Urothelium cell line (cell line): ENCODE data around the gene EXOC4.

Experiments used
- DNase-seq: peaks from one replicate; pipeline ENCODE4 v3.0.0; 2011; ENCODE audit warnings: low spot score, mixed read lengths
- FAIRE-seq: peaks from 2 replicates; lab custom pipeline; 2011; peaks lifted over from hg19 to GRCh38; lab: Jason Lieb, UNC

The EXOC4 gene

DNA sequence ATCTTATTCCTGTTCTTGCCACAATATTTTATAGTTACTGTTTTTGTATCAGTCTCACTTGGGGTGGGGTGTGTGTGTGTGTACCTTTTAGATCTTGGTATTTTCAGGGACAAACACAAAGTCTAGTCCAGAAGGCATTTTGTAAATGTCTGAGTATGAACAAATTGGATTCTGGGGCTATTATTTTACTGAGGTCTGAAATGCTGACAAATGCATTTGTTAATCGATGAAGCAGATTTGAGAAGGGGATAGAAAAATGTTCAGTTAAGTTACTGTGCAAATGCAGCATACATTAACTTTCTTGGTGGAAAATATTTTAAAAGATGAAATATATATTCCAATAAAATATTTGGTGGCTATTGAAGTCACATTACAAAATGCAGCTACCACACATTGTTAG, 267.4 kb downstream of the EXOC4 start:
- no peak for FAIRE-seq
- DNase-seq = no peak

DNA sequence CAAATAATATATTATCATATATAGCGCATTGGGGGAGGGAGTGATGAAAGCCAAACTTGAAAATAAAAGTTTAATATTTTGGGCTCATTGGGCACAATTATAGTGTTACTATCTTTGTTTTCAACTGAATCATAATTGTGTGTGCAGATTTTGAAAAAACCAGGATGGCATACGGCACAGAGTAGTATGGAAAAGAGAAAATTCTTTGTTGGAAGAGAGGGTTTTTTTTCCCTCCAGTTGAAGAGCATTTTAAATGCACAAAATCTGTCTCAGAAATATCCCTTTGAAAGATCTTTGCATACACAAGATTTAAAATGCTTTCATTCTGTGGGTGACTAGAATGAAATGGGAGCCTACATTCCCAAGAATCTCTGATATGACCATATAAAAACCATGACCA, 269.6 kb downstream of the EXOC4 start:
- DNase-seq (no peak), FAIRE-seq (no peak)

DNA sequence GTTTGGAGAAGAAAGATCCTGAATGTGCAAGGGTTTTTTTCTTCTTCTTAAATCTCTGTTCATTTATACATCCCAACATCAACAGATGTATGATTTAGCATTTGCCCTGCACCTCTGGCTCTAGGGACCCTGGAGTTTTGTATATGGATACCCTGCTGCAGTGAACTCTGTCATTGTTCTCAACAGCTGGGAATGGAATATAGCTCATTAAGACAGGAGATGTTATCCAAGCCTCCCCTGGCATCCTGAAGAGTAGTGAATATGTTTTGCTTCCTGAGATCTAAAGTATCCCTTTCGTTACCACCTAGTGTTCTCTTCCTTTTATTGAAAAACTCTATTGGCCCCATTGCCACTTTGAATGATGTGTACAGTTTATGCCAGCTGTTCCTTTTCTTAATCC, 275.9 kb downstream of the EXOC4 start:
- FAIRE-seq = no peak

DNA sequence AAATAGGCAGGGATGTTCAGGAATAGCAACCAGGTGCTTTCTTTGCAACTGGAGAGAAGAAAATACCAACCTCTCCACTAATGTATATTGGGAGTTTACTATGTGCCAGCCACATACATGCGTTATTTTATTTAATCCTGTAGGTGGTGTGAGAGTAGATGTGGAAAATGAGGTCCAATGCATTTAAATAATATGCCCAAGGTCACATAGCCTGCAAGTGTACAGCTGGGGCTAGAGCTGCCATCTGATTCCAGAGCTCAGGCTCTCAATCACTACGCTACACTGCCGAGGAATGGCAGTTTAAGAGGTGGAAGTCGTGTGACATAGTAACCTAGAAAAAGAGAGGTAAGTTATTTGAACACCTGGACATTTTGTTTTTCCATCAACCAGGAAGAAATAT, 277.0 kb downstream of the EXOC4 start:
- no peak for DNase-seq
- FAIRE-seq = no peak

More for the DNA sequence above, 275.9 kb downstream of the EXOC4 start:
- no peak for DNase-seq

DNA sequence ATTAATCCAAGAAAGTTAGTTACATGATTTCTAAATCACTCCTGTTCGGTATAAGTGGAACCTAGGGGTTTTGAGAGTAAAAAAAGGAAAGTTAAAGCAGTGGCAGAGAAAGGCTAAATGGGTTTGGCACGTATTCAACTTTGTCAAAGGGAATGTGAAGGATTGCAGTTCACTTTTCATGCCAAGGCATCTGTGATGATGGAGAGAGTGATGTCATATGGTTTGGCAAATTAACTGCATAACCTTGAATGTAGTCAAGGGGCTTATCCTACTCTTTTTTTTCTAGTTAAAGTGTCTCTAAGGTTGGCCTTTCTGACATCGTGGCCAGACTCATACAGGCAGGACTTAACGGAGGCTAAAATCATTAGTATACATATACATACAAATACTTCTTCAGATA, 277.8 kb downstream of the EXOC4 start:
- DNase-seq = peak; percentile 4
- no peak for FAIRE-seq

GRCh38 chr7:133534816-133535215, 281.9 kb downstream of the EXOC4 start:
- FAIRE-seq = no peak
- DNase-seq = no peak

- FAIRE-seq = no peak
- DNase-seq = no peak
Observed at GRCh38 chr7:133535308-133535707, 282.4 kb downstream of the EXOC4 start.

DNA sequence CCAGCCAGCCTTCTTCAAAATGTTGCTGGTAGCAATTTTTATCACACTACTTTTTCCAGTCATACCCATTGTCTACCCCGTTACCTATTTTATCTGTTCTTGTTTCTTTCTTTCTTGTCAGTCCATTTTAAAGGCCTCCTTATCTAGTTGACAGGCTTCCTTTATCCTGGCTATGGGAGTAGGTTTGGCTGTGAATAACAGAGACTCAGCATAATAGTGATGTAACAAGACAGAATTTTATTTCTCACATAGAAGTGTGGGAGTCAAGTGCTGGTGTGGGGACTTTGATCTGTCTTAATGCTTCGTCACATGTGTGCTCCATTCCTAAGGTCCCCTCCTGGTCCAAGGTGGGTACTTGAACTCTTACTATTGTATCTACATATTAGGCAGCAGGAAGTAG, 283.6 kb downstream of the EXOC4 start:
- FAIRE-seq (no peak), DNase-seq (no peak)

GRCh38 chr7:133539016-133539415, 286.1 kb downstream of the EXOC4 start:
- DNase-seq = no peak
- FAIRE-seq = no peak

DNA sequence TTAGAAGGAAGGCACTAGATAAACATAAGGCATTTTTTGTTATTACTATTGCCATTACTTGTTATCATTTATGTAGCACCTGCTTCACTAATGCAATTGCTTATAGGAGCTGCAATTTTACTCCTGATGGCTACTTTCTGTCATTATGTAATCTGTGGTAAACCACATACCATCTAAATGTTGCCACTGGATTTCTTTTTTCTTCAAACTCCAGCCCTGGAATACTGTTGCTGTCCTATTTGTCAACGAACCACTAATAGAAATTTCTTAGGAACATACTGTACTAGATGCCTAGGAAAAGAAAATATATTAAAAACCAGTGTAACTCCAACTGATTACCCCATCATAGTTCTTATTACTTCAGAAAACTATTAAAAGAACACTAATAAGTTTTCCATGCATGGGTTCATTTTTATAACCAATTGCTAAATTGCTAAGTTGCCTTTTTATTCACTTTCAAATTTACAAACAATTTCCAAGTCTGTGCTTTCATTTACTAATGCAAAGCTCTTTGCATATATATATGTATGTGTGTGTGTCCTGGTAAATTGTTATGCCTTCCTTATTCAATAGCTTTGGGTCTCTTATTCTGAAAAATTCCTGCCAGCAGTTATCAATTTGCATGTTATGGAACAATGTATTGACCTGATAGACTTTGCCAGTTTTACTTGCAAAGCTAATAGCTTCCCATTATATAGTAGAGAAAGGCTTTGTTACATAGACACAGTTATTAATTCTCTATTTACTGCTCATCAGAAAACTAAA, 287.4 kb downstream of the EXOC4 start:
- DNase-seq (no peak), FAIRE-seq (no peak)

DNA sequence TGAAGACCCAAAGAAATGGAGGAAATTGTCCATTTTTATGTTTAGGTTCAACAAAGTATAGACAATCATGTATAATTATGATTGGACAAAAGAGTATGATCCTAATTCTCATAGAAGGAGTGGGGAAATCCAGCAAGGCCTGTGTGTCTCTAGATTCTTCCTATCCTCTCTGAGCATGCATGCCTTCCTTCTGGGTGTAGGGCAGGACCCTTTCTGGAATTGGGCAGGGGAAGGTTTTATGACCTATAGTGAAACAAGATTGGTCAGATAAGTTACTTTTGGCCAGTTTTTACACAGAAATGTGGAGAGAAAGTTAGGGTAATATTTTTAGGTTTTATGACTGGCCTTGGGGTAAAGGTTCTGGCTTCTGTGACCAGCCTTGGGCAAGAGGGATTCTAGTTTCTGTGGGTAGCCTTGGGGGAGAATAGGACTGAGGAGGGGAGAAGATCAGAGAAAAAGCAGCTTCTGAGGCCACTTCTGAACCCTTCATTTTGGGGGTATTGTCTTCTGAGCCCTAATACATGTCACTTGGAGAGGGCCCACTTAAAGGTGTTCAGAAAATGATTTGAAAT, 289.4 kb downstream of the EXOC4 start:
- FAIRE-seq (no peak), DNase-seq (no peak)

DNA sequence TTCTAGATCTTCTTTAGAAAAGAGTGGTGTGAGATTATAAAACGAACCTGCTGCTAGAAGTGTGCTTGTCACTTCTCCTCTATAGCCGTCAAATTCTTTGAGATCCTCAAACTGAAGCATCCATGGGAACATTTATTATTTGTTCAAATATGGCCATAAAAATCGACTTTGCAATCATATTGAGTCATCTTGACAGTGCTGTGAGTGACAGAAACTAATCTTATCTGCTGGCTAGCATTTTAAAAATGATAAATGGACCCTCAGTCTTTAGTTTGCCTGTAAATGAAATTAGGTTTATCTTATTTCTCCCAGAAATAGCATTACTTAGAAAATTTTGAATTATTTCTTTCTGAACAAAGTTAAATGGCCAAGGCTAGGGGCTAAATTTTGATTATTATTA, 290.8 kb downstream of the EXOC4 start:
- FAIRE-seq (no peak), DNase-seq (no peak)

DNA sequence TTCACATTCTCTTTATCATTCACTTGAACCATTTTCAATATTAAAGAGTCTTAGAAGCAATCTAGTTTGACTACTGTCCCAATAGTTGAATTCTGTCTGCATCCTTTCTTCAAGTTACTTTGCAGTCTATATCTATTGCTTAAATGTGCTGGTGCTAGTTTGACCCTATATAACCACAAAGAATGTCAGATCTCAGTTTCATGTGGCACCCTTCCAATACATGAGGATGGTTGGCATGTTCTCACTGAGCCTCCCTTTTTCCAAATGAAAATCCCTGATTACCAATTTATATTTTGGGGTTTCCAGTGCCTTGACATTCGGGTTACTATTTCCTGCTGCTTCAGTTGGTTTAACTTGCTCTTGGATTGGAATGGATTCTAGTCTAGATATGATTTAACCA, 292.7 kb downstream of the EXOC4 start:
- no peak for FAIRE-seq

DNA sequence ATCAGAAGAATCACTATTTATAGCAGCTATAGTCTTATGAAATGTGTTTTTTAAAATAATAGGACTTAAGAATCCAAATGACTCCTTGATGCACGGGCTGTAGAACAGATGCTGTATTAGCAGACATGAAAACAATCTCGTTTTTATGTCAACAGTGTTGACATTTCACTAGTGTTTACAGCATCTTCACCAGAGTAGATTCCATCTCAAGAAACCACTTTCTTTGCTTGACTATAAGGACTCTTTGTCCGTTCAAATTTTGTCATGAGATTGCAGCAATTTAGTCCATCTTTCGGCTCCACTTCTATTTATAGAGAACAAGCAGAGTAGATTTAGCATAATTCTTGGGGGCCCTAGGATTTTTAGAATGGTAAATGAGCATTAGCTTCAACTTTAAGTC, 295.1 kb downstream of the EXOC4 start:
- FAIRE-seq (no peak), DNase-seq (no peak)

More for the DNA sequence above, 292.7 kb downstream of the EXOC4 start:
- no peak for DNase-seq

GRCh38 chr7:133549633-133550032, 296.8 kb downstream of the EXOC4 start:
- FAIRE-seq (no peak), DNase-seq (no peak)

GRCh38 chr7:133550145-133550544, 297.3 kb downstream of the EXOC4 start:
- FAIRE-seq (no peak), DNase-seq (no peak)

DNA sequence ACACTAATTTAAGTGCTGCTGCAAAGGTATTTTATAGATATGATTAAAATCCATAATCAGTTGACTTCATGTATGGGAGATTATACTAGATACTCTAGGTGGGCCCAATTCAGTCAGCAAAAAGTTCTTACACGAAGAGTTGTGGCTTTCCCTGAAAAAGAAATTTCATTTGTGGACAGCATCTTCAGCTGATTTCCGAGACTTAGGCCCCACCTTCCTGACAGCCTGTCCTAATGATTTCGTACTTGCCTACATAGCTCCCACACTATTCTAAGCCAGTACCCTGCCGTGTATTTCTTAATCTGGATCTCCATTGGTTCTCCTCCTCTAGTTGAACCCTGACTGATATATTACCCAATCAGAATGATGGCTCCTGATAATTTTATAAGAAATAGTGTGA, 297.9 kb downstream of the EXOC4 start:
- FAIRE-seq = no peak
- DNase-seq = no peak

GRCh38 chr7:133551466-133551865, 298.6 kb downstream of the EXOC4 start:
- DNase-seq = no peak
- no peak for FAIRE-seq

- DNase-seq = no peak
- FAIRE-seq = no peak
Observed at GRCh38 chr7:133552079-133552478, 299.2 kb downstream of the EXOC4 start.

DNA sequence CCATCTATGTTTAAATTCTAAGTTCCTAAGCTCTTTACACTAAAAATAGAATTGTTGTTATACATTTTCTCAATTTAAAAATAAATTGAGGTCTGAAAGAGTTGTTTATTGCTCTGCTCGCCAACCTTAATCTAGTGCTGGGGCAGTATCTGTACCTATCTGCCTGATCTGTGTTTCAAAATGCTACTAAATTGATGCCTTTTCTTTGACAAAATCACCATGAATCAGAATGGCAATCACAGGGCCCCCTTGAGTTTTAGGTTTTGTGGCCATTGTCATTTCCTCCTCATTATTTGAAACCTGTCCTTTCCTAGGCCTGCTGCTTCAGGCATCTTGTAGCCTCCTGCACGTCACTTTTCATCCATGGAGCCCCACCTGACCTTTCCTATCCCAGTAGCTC, 301.5 kb downstream of the EXOC4 start:
- DNase-seq (no peak), FAIRE-seq (no peak)

GRCh38 chr7:133556048-133556447, 303.2 kb downstream of the EXOC4 start:
- no peak for FAIRE-seq

GRCh38 chr7:133556553-133556952, 303.7 kb downstream of the EXOC4 start:
- DNase-seq (no peak), FAIRE-seq (no peak)

More at GRCh38 chr7:133556048-133556447, 303.2 kb downstream of the EXOC4 start:
- no peak for DNase-seq

DNA sequence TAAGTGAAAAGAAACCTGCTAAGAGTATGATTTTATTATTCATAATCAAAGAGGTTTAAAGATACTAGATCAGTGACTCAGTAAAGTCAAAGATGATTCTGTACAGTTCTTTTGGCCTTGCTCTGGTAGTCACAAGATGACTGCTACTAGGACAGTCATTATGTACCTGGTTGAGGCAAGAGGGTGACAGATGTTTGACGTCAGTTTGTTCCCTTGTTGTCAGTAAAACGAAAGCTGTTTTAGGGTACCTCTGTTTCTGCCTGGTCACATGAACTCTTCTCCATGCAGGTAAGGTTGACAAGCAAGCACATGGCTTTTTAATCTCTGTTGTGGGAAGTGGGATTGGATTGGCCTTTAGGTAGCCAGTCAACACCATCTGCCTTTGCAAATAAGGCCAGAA, 308.0 kb downstream of the EXOC4 start:
- no peak for FAIRE-seq
- DNase-seq = no peak
